Fibroblast of skin of left biceps (primary cell): Measurements from ENCODE around the gene PTPN3.
"Not testable (repeated sequence)": the region's sequence is repeated elsewhere in the genome, so short reads cannot be mapped to it uniquely, and the experiment has no call there.

Experiments
- DNase-seq, 2 experiments: peaks; one replicate each; pipeline ENCODE4 v3.0.0-alpha.2; 2013; ENCODE audit warnings: low read depth in 2 of 2

Gene PTPN3

GRCh38 chr9:109342878-109343277 lies 155.2 kb downstream of the PTPN3 start:
- no peak for DNase-seq

- no peak for DNase-seq
Measured at GRCh38 chr9:109341561-109341960, 156.5 kb downstream of the PTPN3 start.

GRCh38 chr9:109340979-109341378 lies 157.1 kb downstream of the PTPN3 start:
- DNase-seq, result not testable (repeated sequence)

GRCh38 chr9:109336409-109336808 lies 161.7 kb downstream of the PTPN3 start:
- DNase-seq, result no peak

- no peak for DNase-seq
Measured at GRCh38 chr9:109335929-109336328, 162.2 kb downstream of the PTPN3 start.

- no peak for DNase-seq
Measured at GRCh38 chr9:109335121-109335520, 163.0 kb downstream of the PTPN3 start.

GRCh38 chr9:109331353-109331752 lies 166.8 kb downstream of the PTPN3 start:
- no peak for DNase-seq

- no peak for DNase-seq
Measured at GRCh38 chr9:109329638-109330258, 168.4 kb downstream of the PTPN3 start.

- DNase-seq, result no peak
Measured at GRCh38 chr9:109328978-109329637, 169.0 kb downstream of the PTPN3 start.
